Measurements from ENCODE around the gene APC.

DNA sequence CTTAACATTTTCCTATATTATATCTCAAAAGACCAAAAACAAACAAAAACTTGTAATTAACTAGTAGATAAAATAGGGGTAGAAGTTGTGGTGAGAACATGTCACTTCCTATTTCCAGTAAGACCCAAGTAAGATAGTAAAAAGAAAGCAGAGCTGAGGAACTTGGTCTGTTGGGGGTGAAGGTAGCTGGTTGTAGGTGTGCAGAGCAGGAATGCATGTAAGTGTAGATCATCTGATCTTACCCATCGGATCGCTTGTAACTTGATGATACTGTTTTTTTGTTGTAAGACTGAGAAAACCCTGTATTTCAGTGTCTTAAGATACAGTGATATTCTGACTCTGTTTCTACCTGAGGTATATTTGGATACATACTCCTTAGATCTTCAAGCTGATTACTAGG lies 129.1 kb downstream of the APC start:
- TF ChIP-seq, protein P1, sequence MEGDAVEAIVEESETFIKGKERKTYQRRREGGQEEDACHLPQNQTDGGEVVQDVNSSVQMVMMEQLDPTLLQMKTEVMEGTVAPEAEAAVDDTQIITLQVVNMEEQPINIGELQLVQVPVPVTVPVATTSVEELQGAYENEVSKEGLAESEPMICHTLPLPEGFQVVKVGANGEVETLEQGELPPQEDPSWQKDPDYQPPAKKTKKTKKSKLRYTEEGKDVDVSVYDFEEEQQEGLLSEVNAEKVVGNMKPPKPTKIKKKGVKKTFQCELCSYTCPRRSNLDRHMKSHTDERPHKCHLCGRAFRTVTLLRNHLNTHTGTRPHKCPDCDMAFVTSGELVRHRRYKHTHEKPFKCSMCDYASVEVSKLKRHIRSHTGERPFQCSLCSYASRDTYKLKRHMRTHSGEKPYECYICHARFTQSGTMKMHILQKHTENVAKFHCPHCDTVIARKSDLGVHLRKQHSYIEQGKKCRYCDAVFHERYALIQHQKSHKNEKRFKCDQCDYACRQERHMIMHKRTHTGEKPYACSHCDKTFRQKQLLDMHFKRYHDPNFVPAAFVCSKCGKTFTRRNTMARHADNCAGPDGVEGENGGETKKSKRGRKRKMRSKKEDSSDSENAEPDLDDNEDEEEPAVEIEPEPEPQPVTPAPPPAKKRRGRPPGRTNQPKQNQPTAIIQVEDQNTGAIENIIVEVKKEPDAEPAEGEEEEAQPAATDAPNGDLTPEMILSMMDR (IDR thresholded peaks at IDR 0.05), result no peak
- TF ChIP-seq POLR2A (IDR thresholded peaks at IDR 0.05; ENCODE audit: low read depth), result no peak
- TF ChIP-seq POLR2AphosphoS5 (IDR thresholded peaks at IDR 0.05), result no peak
- no peak for TF ChIP-seq EP300 (IDR thresholded peaks at IDR 0.05)

Data from esophagus muscularis mucosa (tissue), 4 donors.